Activated naive CD4-positive, alpha-beta T cell treated with anti-CD3 and anti-CD28 coated beads, Interleukin-2, amount 50 U/mL, for 16 hours (primary cell): Measurements from ENCODE around the gene PUSL1.
A peak's percentile ranks its signal among the peaks of the same experiment; 100 is the strongest.

ENCODE experiments used
- DNase-seq: peaks from one replicate; pipeline ENCODE4 v3.0.0-alpha.2; 2020

PUSL1 gene

DNA sequence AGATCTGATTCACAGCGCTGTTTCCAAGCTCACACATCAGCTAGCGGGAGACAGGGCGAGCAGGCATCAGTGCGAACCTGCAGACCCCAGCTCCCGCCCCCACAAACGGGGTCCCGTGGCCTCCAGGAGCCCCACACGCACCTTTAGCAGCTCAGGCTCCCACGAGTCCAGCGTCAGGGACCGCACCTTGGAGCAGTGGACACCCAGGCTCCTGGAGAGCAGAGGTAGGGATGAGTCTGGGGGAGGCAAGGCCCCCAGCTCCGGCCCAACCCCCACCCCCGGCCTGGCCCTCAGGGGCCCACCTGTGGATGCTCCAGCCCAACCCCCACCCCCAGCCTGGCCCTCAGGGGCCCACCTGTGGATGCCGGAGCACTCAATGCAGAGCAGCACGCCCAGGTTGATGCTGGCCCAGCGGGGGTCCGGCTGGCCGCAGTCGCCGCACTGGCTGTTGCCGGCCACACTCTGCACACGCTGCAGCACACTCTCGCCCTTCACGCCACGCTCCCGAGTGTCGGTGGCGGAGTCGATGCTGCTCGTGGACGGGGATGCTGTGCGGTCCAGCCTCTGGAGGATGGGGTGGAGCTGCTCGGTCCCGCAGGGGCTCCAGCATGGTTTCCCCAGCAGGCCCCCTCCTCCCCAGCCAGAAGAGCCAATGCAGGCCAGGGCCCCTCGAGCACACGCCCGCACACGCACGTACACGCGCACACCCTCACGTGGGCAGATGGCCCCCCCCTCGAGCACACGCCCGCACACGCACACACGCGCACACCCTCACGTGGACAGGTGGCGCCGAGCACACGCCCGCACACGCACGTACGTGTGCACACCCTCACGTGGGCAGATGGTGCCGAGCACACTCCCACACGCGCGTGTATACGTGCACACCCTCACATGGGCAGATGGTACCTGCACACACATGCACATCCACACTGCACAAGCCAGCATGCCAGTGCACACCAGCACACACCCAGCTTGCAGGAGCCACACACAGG, 12.0 kb upstream of the PUSL1 start:
- no peak for DNase-seq

DNA sequence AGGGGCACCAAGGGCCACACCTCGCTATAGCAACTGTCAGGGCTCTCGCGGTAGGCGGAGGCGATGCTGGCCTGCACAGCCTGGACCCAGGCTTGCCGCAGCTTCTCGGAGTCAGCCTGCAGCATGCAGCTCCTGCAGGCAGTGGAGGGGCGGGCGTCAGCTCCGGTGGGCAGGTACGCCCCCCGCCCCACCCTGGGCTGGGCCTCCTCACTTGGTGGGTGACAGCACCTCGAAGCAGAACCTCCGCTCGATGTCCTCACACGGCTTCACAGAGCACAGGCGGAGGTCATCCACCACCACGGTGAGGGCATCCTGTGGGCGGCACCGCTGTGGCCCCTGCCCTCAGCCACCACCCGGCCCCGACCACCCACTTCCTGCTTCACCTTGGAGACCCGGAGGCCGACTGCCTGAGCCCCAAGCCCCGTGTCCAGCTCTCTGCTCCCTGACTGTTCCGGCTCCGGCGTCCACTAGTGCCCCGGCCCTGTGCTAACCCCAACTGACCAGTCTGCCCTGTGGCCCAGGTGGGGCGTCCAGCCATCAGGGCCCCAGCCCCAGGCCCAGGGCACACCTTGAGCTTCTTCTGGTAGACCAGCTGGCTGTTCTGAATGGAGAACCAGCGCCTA, 10.5 kb upstream of the PUSL1 start:
- no peak for DNase-seq

DNA sequence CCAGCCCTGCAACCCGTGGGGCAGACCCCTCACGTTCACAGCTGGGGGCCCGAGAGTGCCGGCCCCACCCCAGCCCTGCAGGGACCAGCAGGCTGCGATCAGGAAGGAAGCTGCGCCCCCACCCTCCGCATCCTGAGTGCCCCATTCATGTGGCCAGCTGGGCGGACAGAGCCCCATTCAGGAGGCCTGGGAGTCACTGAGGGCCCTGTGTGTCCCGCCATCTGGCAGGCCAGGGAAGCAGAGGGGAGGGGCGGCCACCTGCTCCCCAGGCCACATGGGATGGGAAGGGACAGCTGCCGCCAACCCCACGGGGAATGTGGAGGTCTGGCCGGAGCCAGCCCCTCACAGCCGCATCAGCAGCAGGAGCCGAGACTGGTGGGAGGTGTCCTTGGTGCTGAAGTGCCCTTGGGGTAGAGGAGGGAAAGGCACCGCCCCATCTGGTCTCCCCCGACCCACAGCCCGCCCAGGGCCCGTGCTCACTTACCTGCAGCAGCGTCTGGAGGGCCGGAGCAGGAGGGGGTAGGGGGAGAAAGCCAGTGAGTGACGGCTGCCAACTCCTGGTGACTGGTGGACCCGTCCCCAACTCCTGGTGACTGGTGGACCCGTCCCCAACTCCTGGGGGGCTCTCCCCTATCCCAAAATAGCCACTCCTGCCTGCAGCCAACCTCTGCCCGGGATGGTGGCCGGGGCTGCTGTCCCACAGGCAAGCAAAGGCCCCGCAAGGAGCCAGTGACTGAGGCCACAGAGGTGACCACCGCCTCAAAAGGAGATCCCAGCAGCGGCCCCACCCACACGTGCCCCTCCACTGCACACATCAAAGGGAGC, 9.3 kb upstream of the PUSL1 start:
- DNase-seq: no peak

GRCh38 chr1:1299686-1300351, 8.6 kb upstream of the PUSL1 start:
- DNase-seq: peak; percentile 38

GRCh38 chr1:1300352-1300739, 8.1 kb upstream of the PUSL1 start:
- DNase-seq: no peak

GRCh38 chr1:1302006-1302430, 6.4 kb upstream of the PUSL1 start:
- no peak for DNase-seq

GRCh38 chr1:1302951-1303509, 5.4 kb upstream of the PUSL1 start:
- DNase-seq: no peak

GRCh38 chr1:1303736-1304135, 4.7 kb upstream of the PUSL1 start:
- no peak for DNase-seq

GRCh38 chr1:1304331-1305299, 3.8 kb upstream of the PUSL1 start:
- DNase-seq: no peak

DNA sequence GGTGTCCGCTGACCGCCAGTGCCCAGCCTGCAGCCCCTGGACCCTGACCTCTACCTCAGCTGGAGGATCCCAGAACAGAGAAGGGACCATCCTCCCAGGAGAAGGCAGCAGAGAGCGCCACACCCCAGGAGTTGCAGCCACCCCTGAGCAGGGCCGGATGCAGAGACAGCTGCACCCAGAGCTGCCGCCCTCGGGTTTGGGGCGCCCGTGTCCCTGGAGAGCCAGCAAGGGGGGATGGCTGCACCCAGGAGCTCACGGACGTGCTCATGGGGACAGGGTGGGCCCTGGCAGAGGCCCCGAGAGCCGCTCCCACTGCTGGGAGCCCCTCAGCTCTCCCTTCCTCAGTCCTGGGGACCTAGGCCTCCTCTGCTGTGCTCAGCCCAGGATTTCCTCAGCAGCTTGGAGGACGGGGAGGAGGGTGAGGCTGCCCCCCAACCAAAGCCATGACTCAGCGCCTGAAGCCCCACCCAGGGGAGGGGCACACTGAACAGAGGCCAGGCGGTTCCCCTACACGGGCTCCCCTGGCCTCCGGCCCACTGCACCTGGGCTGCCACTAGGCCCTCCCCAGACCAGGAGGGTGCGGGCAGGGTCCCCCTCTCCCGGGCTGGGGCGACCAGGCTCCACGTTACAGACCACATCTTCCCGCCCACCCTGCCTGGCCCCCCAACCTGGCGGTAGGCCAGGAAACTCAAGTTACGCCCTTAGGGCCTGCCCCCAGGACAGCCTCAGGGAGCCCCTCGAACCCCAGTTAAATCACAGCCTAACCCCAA, 2.9 kb upstream of the PUSL1 start:
- DNase-seq: peak; percentile 78

DNA sequence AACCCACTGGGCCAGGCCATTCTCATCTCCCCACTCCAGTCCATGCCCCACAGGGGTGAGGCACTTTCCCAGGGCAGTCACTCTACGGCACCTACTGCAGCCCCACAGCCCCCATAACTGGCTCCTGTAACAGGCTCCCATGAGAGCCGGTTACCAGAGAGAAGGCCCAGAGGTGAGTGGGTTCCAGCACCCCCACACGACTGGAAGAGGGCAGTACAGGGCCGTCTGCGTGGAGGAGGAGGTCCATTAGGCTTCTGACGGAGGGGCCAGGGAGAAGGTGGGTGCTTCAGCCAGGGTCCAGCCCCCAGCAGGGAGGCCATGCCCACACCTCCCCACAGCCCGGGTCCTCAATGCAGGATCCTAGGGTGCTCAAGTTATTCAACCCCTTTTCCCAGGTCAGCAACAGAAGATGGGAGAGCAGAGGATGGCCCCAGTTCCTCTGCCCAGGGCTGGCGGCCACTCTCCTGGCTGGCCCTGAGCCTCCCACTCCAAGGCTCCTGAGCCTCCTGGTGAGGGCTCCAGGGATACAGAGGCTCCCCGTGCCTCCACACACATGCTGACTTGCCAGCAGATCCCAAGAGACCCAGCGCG, 2.2 kb upstream of the PUSL1 start:
- no peak for DNase-seq

- DNase-seq: no peak
Observed at GRCh38 chr1:1306661-1307260, 1.6 kb upstream of the PUSL1 start.

DNA sequence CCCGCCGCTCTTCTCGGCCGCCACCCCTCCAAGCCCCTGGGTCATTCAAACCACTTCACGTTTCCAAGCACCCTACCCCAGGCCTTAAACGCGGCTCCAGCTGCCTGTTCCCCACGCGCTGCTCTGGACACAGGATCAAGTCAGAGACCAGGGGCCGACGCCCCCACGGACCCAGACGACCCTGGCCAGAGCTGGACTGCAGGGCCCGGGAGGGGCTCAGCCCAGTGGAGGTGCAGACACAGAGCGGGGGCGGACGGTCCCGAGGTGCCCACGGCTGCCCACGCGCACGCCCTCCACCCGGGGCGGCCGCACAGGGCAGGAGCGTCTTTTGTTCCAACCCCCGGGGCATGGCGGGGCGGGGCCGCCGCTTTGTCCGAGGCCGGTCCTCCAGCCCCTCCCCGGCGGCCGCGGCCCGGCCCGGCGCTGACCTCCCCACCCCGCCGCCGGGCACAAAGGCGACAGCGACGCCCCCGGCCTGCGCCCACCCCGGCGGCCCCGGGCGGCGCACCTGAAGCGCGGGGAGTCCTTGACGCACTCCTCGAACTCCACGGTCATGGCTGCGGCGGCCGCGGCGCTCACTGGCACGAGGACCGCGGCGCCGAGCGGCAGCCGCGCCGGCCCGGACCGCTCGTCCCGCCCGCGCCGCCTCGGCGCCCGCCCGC, 1.0 kb upstream of the PUSL1 start:
- no peak for DNase-seq

GRCh38 chr1:1308756-1309250, 406 bp downstream of the PUSL1 start:
- no peak for DNase-seq

DNA sequence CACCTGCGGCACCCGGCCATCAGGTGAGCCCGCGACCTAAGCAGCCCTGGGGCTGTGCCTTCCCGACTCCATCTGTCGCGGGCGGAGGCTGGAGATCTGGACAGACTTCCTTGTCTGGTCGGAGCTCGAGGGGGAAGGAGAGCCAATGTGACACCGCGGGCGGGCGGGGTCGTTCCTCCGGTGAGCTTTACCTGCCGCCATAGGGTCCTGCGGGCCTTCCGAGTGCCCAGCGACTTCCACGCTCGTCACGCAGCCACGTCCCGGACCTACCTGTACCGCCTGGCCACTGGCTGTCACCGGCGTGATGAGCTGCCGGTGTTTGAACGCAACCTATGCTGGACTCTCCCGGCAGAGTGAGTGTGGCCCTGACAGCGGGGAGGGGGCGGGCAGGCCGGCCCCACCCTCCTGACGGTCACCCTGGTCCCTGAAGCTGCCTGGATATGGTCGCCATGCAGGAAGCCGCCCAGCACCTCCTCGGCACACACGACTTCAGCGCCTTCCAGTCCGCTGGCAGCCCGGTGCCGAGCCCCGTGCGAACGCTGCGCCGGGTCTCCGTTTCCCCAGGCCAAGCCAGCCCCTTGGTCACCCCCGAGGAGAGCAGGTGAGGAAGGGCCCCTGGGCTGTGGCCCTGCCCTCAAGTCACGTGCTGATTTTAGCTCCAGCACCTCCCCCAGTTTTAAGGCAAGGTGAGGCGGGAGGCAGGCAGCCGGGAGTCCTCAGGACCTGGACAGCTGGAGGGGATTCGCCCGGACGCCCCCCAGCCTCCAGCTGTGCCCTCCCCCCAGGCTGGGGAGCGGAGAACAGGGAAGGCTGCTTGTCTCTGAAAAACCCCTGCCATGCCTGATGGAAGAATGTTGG, 1.1 kb downstream of the PUSL1 start:
- no peak for DNase-seq

DNA sequence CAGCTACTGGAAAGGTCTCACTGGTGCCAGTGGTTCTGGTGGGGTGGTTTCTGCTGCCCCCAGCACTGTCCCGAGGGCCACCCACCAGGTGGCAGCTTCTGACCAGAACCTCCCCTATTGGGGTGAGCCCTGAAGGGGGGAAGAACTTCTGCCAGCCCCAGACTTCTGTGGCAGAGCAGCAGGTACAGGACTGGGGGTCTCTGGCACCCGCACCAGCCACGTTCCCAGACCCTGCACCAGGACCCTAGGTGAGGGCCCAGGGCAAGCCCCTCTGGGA, 1.6 kb downstream of the PUSL1 start:
- no peak for DNase-seq

DNA sequence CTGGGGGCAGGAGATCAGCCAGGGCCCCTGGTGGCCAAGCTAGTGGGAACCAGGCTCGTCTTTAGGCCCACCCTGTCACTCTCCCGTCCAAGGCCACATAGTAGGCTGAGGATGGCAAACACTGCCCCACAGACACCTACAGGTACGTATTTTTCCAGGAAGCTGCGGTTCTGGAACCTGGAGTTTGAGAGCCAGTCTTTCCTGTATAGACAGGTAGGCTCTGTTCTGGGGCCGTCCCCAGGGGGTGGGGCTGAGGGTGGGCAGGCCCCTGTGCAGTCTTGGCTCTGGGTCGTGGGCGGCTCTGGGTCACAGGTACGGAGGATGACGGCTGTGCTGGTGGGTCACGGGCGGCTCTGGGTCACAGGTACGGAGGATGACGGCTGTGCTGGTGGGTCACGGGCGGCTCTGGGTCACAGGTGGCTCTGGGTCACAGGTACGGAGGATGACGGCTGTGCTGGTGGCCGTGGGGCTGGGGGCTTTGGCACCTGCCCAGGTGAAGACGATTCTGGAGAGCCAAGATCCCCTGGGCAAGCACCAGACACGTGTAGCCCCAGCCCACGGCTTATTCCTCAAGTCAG, 2.2 kb downstream of the PUSL1 start:
- DNase-seq: no peak
